HepG2 (cell line): ENCODE results near the gene AP2S1. TPM values are rescaled to one million over a fixed set of nuclear protein-coding genes. Genes with fewer than 3 reads are reported as not detected.
A peak's percentile ranks its signal among the peaks of the same experiment; 100 is the strongest.

Source experiments
- AHR ChIP-seq: IDR thresholded peaks from 2 replicates; pipeline ENCODE4 v1.6.1; 2018; ENCODE audit warnings: missing genetic modification reagents, missing compliant biosample characterization
- HNRNPL ChIP-seq: fragments of 200-400 bp; formaldehyde crosslinking; IDR thresholded peaks from 2 replicates; pipeline ENCODE4 v1.6.1; 2017; ENCODE audit warnings: mild to moderate bottlenecking, low read depth, low read length
- PCBP2 ChIP-seq: fragments of 200-400 bp; formaldehyde crosslinking; optimal IDR thresholded peaks from 2 replicates; pipeline ENCODE3; 2018; ENCODE audit warnings: low read length, low read depth; ENCODE audit not compliant: poor library complexity, severe bottlenecking
- PHF8 ChIP-seq: sonication (generic); formaldehyde crosslinking; IDR thresholded peaks from 2 replicates; pipeline ENCODE4 v1.5.0; 2020; ENCODE audit warnings: missing genetic modification reagents
- ZFY ChIP-seq: sonication (generic); formaldehyde crosslinking; IDR thresholded peaks from 2 replicates; pipeline ENCODE4 v1.4.0; 2020; ENCODE audit warnings: missing genetic modification reagents
- ZNF33B ChIP-seq: sonication (generic); formaldehyde crosslinking; IDR thresholded peaks from 2 replicates; pipeline ENCODE4 v1.5.1; 2020; ENCODE audit warnings: mild to moderate bottlenecking, missing genetic modification reagents
- ZNF407 ChIP-seq: sonication (generic); formaldehyde crosslinking; IDR thresholded peaks from one replicate; pipeline ENCODE4 v1.5.1; 2020; ENCODE audit warnings: mild to moderate bottlenecking, missing genetic modification reagents; ENCODE audit errors: not compliant biosample characterization
- ZNF510 ChIP-seq: sonication (generic); formaldehyde crosslinking; IDR thresholded peaks from 2 replicates; pipeline ENCODE4 v1.4.0; 2020; ENCODE audit warnings: low read depth, mild to moderate bottlenecking, missing genetic modification reagents
- polyA plus RNA-seq, 8 experiments: library from polyadenylated mRNA; depleted of rRNA in 3 of 8; stranded (reverse) in 7 of 8; unstranded in 1 of 8; fragments of >200 nt; fragmentation: Illumina TruSeq in 4 of 8; extraction: Trizol in 4 of 8; gene quantifications; 2 replicates each; pipeline versions ENCODE4 v1.2.1 to v1.2.3, GENCODE V29; 2011 to 2016; ENCODE audit warnings: low read depth in 4 of 8, missing spikeins in 1 of 8, mixed read lengths in 1 of 8; ENCODE audit not compliant: insufficient read depth in 1 of 8
- total RNA-seq, 5 experiments: library from RNA; depleted of rRNA; stranded (reverse); fragments of >200 nt; fragmentation: Illumina TruSeq; extraction: Trizol; gene quantifications; 2 replicates each; pipeline ENCODE4 v1.2.3, GENCODE V29; 2016; ENCODE audit warnings: low read depth in 1 of 5
- TF ChIP-seq, protein P1 (sequence below): sonication (generic); formaldehyde crosslinking; IDR thresholded peaks from 2 replicates; pipeline ENCODE4 v1.5.1; 2020; ENCODE audit warnings: mild to moderate bottlenecking, moderate library complexity, missing genetic modification reagents
- TF ChIP-seq, protein P2 (sequence below): sonication (generic); formaldehyde crosslinking; IDR thresholded peaks from 2 replicates; pipeline ENCODE4; 2020; ENCODE audit warnings: missing genetic modification reagents, mild to moderate bottlenecking, borderline replicate concordance
- TF ChIP-seq, protein P3 (sequence below): sonication (generic); formaldehyde crosslinking; IDR thresholded peaks from 2 replicates; pipeline ENCODE4 v1.8.0; 2022; ENCODE audit warnings: mild to moderate bottlenecking, missing genetic modification reagents, borderline replicate concordance

AP2S1 gene
- total and polyA plus RNA-seq, 2 of the 13 experiments (the other 11 are each of a cell fraction or from before 2014, with no cell fraction given) = 45.2 to 86.1 TPM

DNA sequence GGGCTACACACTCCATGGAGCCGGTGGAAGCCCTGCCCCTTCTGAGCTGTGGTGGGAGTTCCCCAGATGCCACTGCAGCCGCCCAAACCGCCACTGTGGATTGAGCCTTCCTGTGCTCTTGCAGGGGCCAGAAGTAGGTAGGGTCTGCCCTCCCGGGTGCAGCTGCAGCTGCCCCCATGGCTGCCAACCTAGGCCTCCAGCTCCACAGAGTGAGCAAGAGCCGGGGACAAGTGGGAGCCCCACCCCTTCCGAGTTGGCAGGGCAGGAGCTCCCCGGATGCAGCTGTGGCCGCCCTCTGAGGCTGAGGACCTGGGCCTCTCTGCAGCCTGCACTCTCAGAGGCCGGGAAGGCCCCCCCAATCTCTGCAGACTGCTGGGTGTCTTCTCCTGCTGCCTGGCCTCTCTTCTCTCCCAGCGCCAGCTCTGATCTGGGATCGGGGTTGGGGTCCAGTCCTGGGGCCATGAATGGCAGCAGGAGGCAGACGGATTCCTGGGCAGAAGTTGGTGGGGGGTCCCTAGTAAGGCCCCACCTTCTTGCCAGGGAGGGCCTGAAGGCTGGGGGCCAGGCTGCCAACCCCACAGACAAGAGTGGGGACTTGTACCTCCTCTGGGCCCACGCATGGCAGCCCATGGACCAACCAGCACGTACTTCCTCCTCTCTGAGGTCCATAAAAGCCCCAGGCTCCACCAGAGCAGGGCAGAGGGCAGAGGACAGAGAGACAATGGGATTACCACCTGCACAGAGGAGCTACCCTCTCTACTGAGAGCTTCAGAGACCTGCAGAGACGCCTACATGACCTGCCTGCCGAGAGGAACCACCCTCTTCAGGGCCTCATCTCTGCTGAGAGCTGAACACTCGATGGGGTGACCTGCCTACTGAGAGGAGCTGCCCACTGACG lies 28.9 kb downstream of the AP2S1 start (continued):
- no peak for TF ChIP-seq ZNF407 (CRISPR knock-in tag)
- TF ChIP-seq ZNF510 (CRISPR knock-in tag) = no peak
- TF ChIP-seq, protein P1, sequence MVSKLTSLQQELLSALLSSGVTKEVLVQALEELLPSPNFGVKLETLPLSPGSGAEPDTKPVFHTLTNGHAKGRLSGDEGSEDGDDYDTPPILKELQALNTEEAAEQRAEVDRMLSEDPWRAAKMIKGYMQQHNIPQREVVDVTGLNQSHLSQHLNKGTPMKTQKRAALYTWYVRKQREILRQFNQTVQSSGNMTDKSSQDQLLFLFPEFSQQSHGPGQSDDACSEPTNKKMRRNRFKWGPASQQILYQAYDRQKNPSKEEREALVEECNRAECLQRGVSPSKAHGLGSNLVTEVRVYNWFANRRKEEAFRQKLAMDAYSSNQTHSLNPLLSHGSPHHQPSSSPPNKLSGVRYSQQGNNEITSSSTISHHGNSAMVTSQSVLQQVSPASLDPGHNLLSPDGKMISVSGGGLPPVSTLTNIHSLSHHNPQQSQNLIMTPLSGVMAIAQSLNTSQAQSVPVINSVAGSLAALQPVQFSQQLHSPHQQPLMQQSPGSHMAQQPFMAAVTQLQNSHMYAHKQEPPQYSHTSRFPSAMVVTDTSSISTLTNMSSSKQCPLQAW (CRISPR knock-in tag) = peak; percentile 59; the same call in 1 of the 2 replicates
- peak; percentile 65 for TF ChIP-seq ZFY (CRISPR knock-in tag)
- no peak for TF ChIP-seq PCBP2
- peak; percentile 50 for TF ChIP-seq PHF8 (CRISPR knock-in tag)
- TF ChIP-seq HNRNPL = 0 out of 2 replicates have a peak, but pooled peaks have one; percentile 68
- TF ChIP-seq AHR (CRISPR knock-in tag) = no peak
- TF ChIP-seq ZNF33B (CRISPR knock-in tag) = no peak
- TF ChIP-seq, protein P2, sequence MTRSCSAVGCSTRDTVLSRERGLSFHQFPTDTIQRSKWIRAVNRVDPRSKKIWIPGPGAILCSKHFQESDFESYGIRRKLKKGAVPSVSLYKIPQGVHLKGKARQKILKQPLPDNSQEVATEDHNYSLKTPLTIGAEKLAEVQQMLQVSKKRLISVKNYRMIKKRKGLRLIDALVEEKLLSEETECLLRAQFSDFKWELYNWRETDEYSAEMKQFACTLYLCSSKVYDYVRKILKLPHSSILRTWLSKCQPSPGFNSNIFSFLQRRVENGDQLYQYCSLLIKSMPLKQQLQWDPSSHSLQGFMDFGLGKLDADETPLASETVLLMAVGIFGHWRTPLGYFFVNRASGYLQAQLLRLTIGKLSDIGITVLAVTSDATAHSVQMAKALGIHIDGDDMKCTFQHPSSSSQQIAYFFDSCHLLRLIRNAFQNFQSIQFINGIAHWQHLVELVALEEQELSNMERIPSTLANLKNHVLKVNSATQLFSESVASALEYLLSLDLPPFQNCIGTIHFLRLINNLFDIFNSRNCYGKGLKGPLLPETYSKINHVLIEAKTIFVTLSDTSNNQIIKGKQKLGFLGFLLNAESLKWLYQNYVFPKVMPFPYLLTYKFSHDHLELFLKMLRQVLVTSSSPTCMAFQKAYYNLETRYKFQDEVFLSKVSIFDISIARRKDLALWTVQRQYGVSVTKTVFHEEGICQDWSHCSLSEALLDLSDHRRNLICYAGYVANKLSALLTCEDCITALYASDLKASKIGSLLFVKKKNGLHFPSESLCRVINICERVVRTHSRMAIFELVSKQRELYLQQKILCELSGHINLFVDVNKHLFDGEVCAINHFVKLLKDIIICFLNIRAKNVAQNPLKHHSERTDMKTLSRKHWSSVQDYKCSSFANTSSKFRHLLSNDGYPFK (CRISPR knock-in tag) = peak; percentile 70
- TF ChIP-seq, protein P3, sequence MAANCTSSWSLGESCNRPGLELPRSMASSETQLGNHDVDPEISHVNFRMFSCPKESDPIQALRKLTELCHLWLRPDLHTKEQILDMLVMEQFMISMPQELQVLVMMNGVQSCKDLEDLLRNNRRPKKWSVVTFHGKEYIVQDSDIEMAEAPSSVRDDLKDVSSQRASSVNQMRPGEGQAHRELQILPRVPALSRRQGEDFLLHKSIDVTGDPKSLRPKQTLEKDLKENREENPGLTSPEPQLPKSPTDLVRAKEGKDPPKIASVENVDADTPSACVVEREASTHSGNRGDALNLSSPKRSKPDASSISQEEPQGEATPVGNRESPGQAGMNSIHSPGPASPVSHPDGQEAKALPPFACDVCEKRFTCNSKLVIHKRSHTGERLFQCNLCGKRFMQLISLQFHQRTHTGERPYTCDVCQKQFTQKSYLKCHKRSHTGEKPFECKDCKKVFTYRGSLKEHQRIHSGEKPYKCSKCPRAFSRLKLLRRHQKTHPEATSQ (CRISPR knock-in tag) = no peak
